ENCODE measurements around the gene MDP1.

DNA sequence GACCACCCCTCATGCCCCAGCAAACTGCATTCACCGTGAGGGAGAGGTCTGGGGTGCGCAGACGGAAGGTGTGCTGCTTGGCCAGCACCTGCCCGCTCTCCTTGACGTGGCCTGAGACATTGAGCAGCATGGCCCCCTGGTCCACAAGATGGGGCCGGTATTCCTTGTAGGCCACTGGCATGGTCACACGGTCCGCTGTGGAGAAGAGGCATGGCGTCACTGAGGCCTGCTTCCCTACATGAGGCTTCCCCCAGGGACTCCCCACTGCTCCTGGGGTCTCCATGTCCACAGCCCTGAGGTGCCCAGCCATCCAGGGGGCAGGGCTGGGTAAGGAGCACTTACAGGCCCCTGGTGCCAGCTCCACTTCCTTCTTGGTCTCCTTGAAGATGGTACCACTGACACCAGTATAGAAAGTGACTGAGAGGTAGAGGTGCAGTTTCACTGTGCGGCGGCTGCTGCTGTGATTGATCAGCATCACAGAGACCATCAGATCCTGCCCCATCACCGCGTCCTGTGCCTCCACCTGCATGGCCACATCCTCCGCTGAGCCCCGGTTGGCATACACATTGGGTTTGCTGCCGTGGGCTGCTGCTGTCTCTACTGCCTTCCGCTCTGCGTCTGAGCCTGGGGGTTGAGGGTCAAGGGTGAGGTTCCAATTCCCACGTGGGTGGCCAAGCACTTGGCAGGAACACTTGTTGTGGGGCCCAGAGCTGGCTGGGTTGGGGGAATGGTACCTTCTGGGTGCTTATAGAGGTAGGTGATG is 38.9 kb upstream of the MDP1 start:
- no peak for TF ChIP-seq GATA3 (IDR thresholded peaks at IDR 0.05; ENCODE audit: low read depth, low read length)
- no peak for TF ChIP-seq GATA2 (IDR thresholded peaks at IDR 0.05; ENCODE audit: low read depth, low read length)

Data from SH-SY5Y (cell line).